Parathyroid adenoma (tissue), 2 donors: Measurements from ENCODE around the gene EPAS1.

Experiments
- H2AFZ ChIP-seq: fragments of 300-600 bp; sonication (generic); one replicate; pipeline ENCODE4 v1.7.0; 2017; ENCODE audit warnings: antibody characterized with exemption, mild to moderate bottlenecking
- H3K27ac ChIP-seq: fragments of 300-600 bp; sonication (generic); one replicate; pipeline ENCODE4 v1.7.0; 2017
- H3K27me3 ChIP-seq: fragments of 300-600 bp; sonication (generic); one replicate; pipeline ENCODE4 v1.7.0; 2017; ENCODE audit warnings: low read length; ENCODE audit not compliant: control insufficient read depth, insufficient read depth
- H3K36me3 ChIP-seq: fragments of 300-600 bp; sonication (generic); one replicate; pipeline ENCODE4 v1.7.0; 2017; ENCODE audit warnings: low read length; ENCODE audit not compliant: control insufficient read depth, insufficient read depth
- H3K4me1 ChIP-seq: fragments of 300-600 bp; sonication (generic); one replicate; pipeline ENCODE4 v1.7.0; 2017; ENCODE audit warnings: control low read depth
- H3K4me2 ChIP-seq: fragments of 300-600 bp; sonication (generic); one replicate; pipeline ENCODE4 v1.7.0; 2017; ENCODE audit warnings: low read length
- H3K4me3 ChIP-seq: fragments of 300-600 bp; sonication (generic); one replicate; pipeline ENCODE4 v1.7.0; 2017; ENCODE audit warnings: low read depth, low read length
- H3K79me2 ChIP-seq: fragments of 300-600 bp; sonication (generic); one replicate; pipeline ENCODE4 v1.7.0; 2017; ENCODE audit warnings: control low read depth
- H3K9ac ChIP-seq: fragments of 300-600 bp; sonication (generic); one replicate; pipeline ENCODE4 v1.7.0; 2017; ENCODE audit warnings: mild to moderate bottlenecking
- H3K9me3 ChIP-seq: fragments of 300-600 bp; sonication (generic); one replicate; pipeline ENCODE4 v1.7.0; 2017; ENCODE audit warnings: low read length; ENCODE audit not compliant: control insufficient read depth
- TF ChIP-seq, protein P1 (sequence below): fragments of 300-600 bp; sonication (generic); IDR thresholded peaks from one replicate; pipeline ENCODE4 v1.7.0; 2017; ENCODE audit warnings: antibody characterized with exemption, mild to moderate bottlenecking
- donor health status: primary hyperparathyroidism.

EPAS1 gene

DNA sequence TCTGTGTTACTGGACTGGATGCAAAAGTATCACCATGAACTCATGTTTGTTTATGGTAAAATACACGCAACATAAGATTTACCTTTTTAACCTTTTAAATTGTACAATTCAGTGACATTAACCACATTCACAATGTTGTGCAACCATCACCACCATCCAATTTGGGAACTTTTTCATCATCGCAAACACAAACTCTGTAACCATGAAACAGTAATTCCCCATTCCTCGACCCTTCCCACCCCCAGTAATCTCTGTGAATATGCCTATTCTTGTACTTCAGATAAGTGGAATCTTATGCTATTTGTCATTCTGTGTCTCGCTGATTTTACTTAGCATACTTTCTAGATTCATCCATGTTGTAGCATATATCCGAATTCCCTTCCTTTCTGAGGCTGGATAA, 31.1 kb upstream of the EPAS1 start:
- Histone ChIP-seq H2AFZ (no peak overlapping the region), H3K4me2 (no peak overlapping the region), H3K27me3 (no peaks in the 10 kb centered on the region), H3K79me2 (no peaks in the 10 kb centered on the region), H3K36me3 (no peaks in the 10 kb centered on the region), H3K4me3 (no peak overlapping the region), H3K9ac (no peak overlapping the region), H3K27ac (no peak overlapping the region), H3K4me1 (no peaks in the 10 kb centered on the region), H3K9me3 (no peaks in the 10 kb centered on the region)
- TF ChIP-seq, protein P1, sequence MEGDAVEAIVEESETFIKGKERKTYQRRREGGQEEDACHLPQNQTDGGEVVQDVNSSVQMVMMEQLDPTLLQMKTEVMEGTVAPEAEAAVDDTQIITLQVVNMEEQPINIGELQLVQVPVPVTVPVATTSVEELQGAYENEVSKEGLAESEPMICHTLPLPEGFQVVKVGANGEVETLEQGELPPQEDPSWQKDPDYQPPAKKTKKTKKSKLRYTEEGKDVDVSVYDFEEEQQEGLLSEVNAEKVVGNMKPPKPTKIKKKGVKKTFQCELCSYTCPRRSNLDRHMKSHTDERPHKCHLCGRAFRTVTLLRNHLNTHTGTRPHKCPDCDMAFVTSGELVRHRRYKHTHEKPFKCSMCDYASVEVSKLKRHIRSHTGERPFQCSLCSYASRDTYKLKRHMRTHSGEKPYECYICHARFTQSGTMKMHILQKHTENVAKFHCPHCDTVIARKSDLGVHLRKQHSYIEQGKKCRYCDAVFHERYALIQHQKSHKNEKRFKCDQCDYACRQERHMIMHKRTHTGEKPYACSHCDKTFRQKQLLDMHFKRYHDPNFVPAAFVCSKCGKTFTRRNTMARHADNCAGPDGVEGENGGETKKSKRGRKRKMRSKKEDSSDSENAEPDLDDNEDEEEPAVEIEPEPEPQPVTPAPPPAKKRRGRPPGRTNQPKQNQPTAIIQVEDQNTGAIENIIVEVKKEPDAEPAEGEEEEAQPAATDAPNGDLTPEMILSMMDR, result no peak

DNA sequence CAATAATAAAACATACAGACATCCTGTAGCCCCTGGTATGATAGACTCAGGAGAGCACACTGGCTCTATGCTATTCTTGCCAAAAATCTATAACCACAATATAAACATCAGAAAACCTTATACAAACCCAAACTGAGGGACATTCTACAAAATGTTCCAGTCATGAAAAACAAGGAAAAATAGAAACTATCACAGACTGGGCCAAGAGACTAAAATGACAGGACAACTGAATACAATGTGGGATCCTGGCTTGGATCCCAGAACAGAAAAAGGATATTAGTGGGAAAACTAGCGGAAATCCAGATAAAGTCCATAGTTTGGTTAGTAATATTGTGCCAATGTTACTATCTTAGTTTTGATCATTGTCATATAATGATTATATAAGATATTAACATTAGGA, 29.6 kb upstream of the EPAS1 start:
- H3K4me1 ChIP-seq, result no peaks in the 10 kb centered on the region
- no peaks in the 10 kb centered on the region for H3K79me2 ChIP-seq
- TF ChIP-seq, protein P1, result no peak
- H2AFZ ChIP-seq, result no peak overlapping the region
- no peaks in the 10 kb centered on the region for H3K9me3 ChIP-seq
- no peak overlapping the region for H3K4me2 ChIP-seq
- H3K4me3 ChIP-seq, result no peak overlapping the region
- no peaks in the 10 kb centered on the region for H3K36me3 ChIP-seq
- H3K9ac ChIP-seq, result no peak overlapping the region
- no peak overlapping the region for H3K27ac ChIP-seq
- H3K27me3 ChIP-seq, result no peaks in the 10 kb centered on the region

DNA sequence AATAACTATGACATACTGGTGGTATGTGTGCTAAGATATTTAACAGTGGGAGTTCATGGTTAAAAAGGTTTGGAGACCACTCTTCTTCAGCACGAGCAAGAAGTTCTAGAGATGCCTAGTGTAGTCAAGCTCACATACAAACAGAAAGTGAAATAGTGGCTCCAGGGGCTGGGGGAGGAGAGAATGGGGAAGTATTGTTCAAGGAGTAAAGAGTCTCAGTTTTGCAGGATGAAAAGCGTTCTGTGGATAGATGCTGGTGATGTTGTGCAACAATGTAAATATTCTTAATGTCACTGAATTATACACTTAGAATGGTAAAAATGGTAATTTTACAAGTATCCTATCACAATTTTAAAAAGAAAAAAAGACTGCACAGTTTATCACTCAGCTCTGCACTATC, 29.0 kb upstream of the EPAS1 start:
- H3K9ac ChIP-seq, result no peak overlapping the region
- H3K4me2 ChIP-seq, result no peak overlapping the region
- H3K36me3 ChIP-seq, result no peaks in the 10 kb centered on the region
- H3K4me1 ChIP-seq, result no peaks in the 10 kb centered on the region
- H3K9me3 ChIP-seq, result no peaks in the 10 kb centered on the region
- no peak overlapping the region for H3K4me3 ChIP-seq
- H3K79me2 ChIP-seq, result no peaks in the 10 kb centered on the region
- TF ChIP-seq, protein P1, result no peak
- H3K27me3 ChIP-seq, result no peaks in the 10 kb centered on the region
- H3K27ac ChIP-seq, result no peak overlapping the region
- no peak overlapping the region for H2AFZ ChIP-seq

DNA sequence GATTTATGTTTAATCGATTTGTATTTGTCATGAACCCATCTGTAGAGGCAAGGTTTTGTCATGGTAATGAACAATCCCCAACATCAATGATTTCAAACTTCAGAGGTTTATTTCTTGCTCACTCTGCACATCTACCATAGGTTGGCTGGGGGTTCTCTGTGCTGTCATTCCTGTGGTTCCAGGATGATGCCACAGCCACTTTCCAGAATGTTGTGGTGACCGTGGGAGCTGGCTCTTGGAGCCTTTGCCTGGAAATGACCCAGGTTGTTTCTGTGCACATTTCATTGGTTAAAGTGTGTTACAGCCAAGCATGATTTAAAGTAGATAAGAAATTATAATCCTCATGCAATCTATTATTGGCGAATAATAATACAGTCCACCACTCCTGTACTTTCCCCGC, 28.2 kb upstream of the EPAS1 start:
- TF ChIP-seq, protein P1, result no peak
- Histone ChIP-seq H3K79me2 (no peaks in the 10 kb centered on the region), H3K36me3 (no peaks in the 10 kb centered on the region), H3K4me3 (no peak overlapping the region), H3K9me3 (no peaks in the 10 kb centered on the region), H2AFZ (no peak overlapping the region), H3K27ac (no peak overlapping the region), H3K4me1 (no peaks in the 10 kb centered on the region), H3K9ac (no peak overlapping the region), H3K27me3 (no peaks in the 10 kb centered on the region), H3K4me2 (no peak overlapping the region)

DNA sequence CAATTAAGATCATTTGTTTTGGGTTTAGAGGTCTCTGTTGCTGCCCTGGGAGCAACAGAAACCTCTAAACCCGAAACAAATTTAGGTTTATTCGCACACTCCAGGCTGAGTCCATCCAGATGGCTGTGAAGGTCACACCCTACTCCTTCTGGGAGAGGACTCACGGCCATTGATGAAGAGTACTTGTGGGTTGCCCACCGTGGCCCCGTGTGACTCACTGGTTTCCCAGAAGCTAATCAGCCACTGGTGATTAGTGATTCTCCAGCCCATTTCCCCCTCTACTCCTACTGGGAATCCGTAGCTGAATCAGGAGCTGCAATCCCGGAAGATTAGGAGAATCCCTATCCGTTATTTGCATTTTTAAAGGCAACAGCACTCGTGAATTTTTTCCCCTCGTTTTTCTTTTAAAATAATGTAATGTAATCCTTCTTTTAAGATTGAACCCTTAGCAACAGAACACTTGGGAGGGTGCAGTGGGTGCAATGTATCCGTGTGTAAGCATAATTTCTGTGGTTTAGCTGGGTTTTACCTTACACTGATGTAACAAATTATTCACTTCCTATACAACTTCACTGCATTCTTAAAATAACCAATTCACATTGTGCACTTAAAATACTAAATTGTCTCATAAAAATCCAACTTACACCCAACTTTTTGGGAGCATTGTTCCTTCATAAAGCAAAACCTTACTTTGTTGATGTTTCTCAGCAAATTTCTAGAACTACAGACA, 27.5 kb upstream of the EPAS1 start:
- Histone ChIP-seq H3K36me3 (no peaks in the 10 kb centered on the region), H3K27me3 (no peaks in the 10 kb centered on the region), H3K9ac (no peak overlapping the region), H2AFZ (no peak overlapping the region), H3K4me3 (no peak overlapping the region), H3K9me3 (no peaks in the 10 kb centered on the region), H3K27ac (no peak overlapping the region), H3K79me2 (no peaks in the 10 kb centered on the region), H3K4me1 (no peaks in the 10 kb centered on the region), H3K4me2 (no peak overlapping the region)
- TF ChIP-seq, protein P1, result no peak
